OCI-LY3 (cell line): ENCODE measurements around the gene MZB1.

Experiments
- H2AFZ ChIP-seq: fragments of 200-600, 300-600 bp; shearing (Covaris generic); 2 replicates; pipeline ENCODE4 v1.6.0; 2014; ENCODE audit warnings: antibody characterized with exemption, low read depth, low read length
- H3K27ac ChIP-seq: fragments of 200-600, 300-600 bp; sonication (generic); 2 replicates; pipeline ENCODE4 v1.5.1; 2014; ENCODE audit warnings: mild to moderate bottlenecking, low read length, moderate library complexity, mixed read lengths
- H3K27me3 ChIP-seq: fragments of 200-600, 300-600 bp; sonication (generic); 2 replicates; pipeline ENCODE4 v1.6.1; 2014; ENCODE audit warnings: low read depth, low read length, mixed read lengths
- H3K36me3 ChIP-seq: fragments of 200-600, 300-600 bp; sonication (generic); replicated peaks from 2 replicates; pipeline ENCODE3; 2014; ENCODE audit warnings: low read depth, low read length, mixed read lengths
- H3K4me1 ChIP-seq: fragments of 300-600, 200-600 bp; sonication (generic); 2 replicates; pipeline ENCODE4 v1.6.1; 2014; ENCODE audit warnings: low read length, mixed read lengths
- H3K4me2 ChIP-seq: fragments of 200-600, 300-600 bp; sonication (generic); 2 replicates; pipeline ENCODE4 v1.6.1; 2014; ENCODE audit warnings: low read length, mixed read lengths
- H3K4me3 ChIP-seq: fragments of 300-600, 200-600 bp; sonication (generic); 2 replicates; pipeline ENCODE4 v1.5.1; 2014; ENCODE audit warnings: antibody characterized with exemption, mild to moderate bottlenecking, low read length, moderate library complexity
- H3K79me2 ChIP-seq: fragments of 300-600, 200-600 bp; shearing (Covaris generic); 2 replicates; pipeline ENCODE4 v1.6.1; 2014; ENCODE audit warnings: mild to moderate bottlenecking, low read length, mixed read lengths
- H3K9ac ChIP-seq: fragments of 300-600, 200-600 bp; shearing (Covaris generic); 2 replicates; pipeline ENCODE4 v1.6.0; 2014; ENCODE audit warnings: mild to moderate bottlenecking, low read length, moderate library complexity
- H3K9me3 ChIP-seq: fragments of 200-600, 300-600 bp; shearing (Covaris generic); 2 replicates; pipeline ENCODE4 v1.6.1; 2014; ENCODE audit warnings: low read length, mixed read lengths; ENCODE audit not compliant: insufficient read depth
- H4K20me1 ChIP-seq: fragments of 200-600, 300-600 bp; sonication (generic); 2 replicates; pipeline ENCODE4 v1.6.1; 2016; ENCODE audit warnings: low read length, mixed read lengths; ENCODE audit not compliant: insufficient read depth
- CTCF ChIP-seq: fragments of 200-600, 300-600 bp; sonication (generic); IDR thresholded peaks from 2 replicates; pipeline ENCODE4 v1.5.1; 2014; ENCODE audit warnings: antibody characterized with exemption, low read length, low read depth
- EZH2phosphoT487 ChIP-seq: fragments of 200-600 bp; shearing (Covaris generic); IDR thresholded peaks from 2 replicates; pipeline ENCODE4 v1.6.1; 2018; ENCODE audit warnings: antibody characterized with exemption, mixed run types, low read depth

The MZB1 gene

GRCh38 chr5:139394123-139394653 lies 4.5 kb upstream of the MZB1 start:
- Histone ChIP-seq H3K4me1 (peaks cover 36% of the 10 kb centered on the region), H2AFZ (no peak overlapping the region), H3K27ac (no peak overlapping the region), H3K27me3 (no peaks in the 10 kb centered on the region), H3K9ac (no peak overlapping the region), H4K20me1 (no peaks in the 10 kb centered on the region), H3K79me2 (peaks cover 10% of the 10 kb centered on the region), H3K36me3 (peaks cover 2% of the 10 kb centered on the region), H3K4me2 (no peak overlapping the region), H3K9me3 (no peaks in the 10 kb centered on the region; the same call in 1 of the 2 replicates), H3K4me3 (no peak overlapping the region)
- no peak for TF ChIP-seq CTCF
- no peak for TF ChIP-seq EZH2phosphoT487

GRCh38 chr5:139393497-139394122 lies 3.9 kb upstream of the MZB1 start:
- H2AFZ ChIP-seq, result no peak overlapping the region
- TF ChIP-seq CTCF, result no peak
- TF ChIP-seq EZH2phosphoT487, result no peak
- H3K9ac ChIP-seq, result peak overlapping the region; percentile 86; the same call in 1 of the 2 replicates
- H3K27me3 ChIP-seq, result no peaks in the 10 kb centered on the region
- peaks cover 10% of the 10 kb centered on the region for H3K79me2 ChIP-seq
- H3K36me3 ChIP-seq, result peaks cover 2% of the 10 kb centered on the region
- no peaks in the 10 kb centered on the region; the same call in 1 of the 2 replicates for H3K9me3 ChIP-seq
- H3K4me2 ChIP-seq, result peak overlapping the region; percentile 92
- peaks cover 38% of the 10 kb centered on the region for H3K4me1 ChIP-seq
- no peak overlapping the region for H3K27ac ChIP-seq
- peak overlapping the region; percentile 84 for H3K4me3 ChIP-seq
- no peaks in the 10 kb centered on the region for H4K20me1 ChIP-seq

- Histone ChIP-seq H3K4me2 (peak overlapping the region; percentile 92), H3K79me2 (peaks cover 10% of the 10 kb centered on the region), H2AFZ (peak overlapping the region; percentile 73), H3K4me3 (peak overlapping the region; percentile 84), H3K36me3 (peaks cover 2% of the 10 kb centered on the region), H4K20me1 (no peaks in the 10 kb centered on the region), H3K27me3 (no peaks in the 10 kb centered on the region), H3K9ac (peak overlapping the region; percentile 86), H3K9me3 (no peaks in the 10 kb centered on the region; the same call in 1 of the 2 replicates), H3K27ac (peak overlapping the region; percentile 57), H3K4me1 (peaks cover 41% of the 10 kb centered on the region)
- TF ChIP-seq EZH2phosphoT487 (no peak), CTCF (peak; percentile 58)
Observed at GRCh38 chr5:139392678-139393496, 3.2 kb upstream of the MZB1 start.

- H3K4me1 ChIP-seq, result peaks cover 41% of the 10 kb centered on the region
- H3K79me2 ChIP-seq, result peaks cover 10% of the 10 kb centered on the region
- H2AFZ ChIP-seq, result peak overlapping the region; percentile 51; the same call in 1 of the 2 replicates
- H3K9me3 ChIP-seq, result no peaks in the 10 kb centered on the region; the same call in 1 of the 2 replicates
- H4K20me1 ChIP-seq, result no peaks in the 10 kb centered on the region
- no peaks in the 10 kb centered on the region for H3K27me3 ChIP-seq
- peak overlapping the region; percentile 86 for H3K9ac ChIP-seq
- peak overlapping the region; percentile 57 for H3K27ac ChIP-seq
- TF ChIP-seq EZH2phosphoT487 (no peak), CTCF (no peak)
- peaks cover 2% of the 10 kb centered on the region for H3K36me3 ChIP-seq
- H3K4me3 ChIP-seq, result peak overlapping the region; percentile 84
- peak overlapping the region; percentile 92 for H3K4me2 ChIP-seq
Observed at GRCh38 chr5:139392324-139392677, 2.6 kb upstream of the MZB1 start.
